Keratinocyte (primary cell): ENCODE results near the gene ADCY5. TPM values are rescaled to one million over a fixed set of nuclear protein-coding genes. Genes with fewer than 3 reads are reported as not detected.
A peak's percentile ranks its signal among the peaks of the same experiment; 100 is the strongest.

Source experiments
- DNase-seq: peaks from one replicate; pipeline ENCODE4 v3.0.0-alpha.2; 2011; ENCODE audit warnings: low read depth, missing footprints, low spot score
- FAIRE-seq: peaks from 2 replicates; lab custom pipeline; 2011; peaks lifted over from hg19 to GRCh38; lab: Jason Lieb, UNC
- H2AFZ ChIP-seq: 2 replicates; pipeline ENCODE4 v1.6.0; 2012; ENCODE audit warnings: low read length, control low read depth, inconsistent platforms; ENCODE audit not compliant: control insufficient read depth
- H3K27ac ChIP-seq: 2 replicates; pipeline ENCODE4 v1.5.1; 2011; ENCODE audit warnings: low read length; ENCODE audit not compliant: control insufficient read depth, insufficient read depth
- H3K27me3 ChIP-seq: 3 replicates; pipeline ENCODE4 v1.6.0; 2011; ENCODE audit warnings: low read length; ENCODE audit not compliant: control insufficient read depth, insufficient read depth; ENCODE audit errors: extremely low read depth
- H3K36me3 ChIP-seq, 2 experiments: 2 replicates in 1 of 2; 3 replicates in 1 of 2; pipeline ENCODE4 v1.5.1; 2011; ENCODE audit warnings: low read length in 2 of 2, mild to moderate bottlenecking in 1 of 2; ENCODE audit not compliant: control insufficient read depth in 2 of 2, insufficient read depth in 2 of 2; ENCODE audit errors: extremely low read depth in 1 of 2
- H3K4me1 ChIP-seq: 3 replicates; pipeline ENCODE4 v1.5.1; 2011; ENCODE audit warnings: low read length; ENCODE audit not compliant: control insufficient read depth, insufficient read depth; ENCODE audit errors: extremely low read depth
- H3K4me2 ChIP-seq: 3 replicates; pipeline ENCODE4 v1.6.0; 2011; ENCODE audit warnings: low read depth, low read length; ENCODE audit not compliant: control insufficient read depth, insufficient read depth; ENCODE audit errors: extremely low read depth
- H3K4me3 ChIP-seq, 3 experiments: fragments of 200-600 bp in 1 of 3; sonication (generic) in 1 of 3; 2 replicates in 2 of 3; 3 replicates in 1 of 3; pipeline ENCODE4 v1.5.1; 2011 to 2016; ENCODE audit warnings: low read length in 3 of 3, mild to moderate bottlenecking in 3 of 3, control low read depth in 2 of 3, inconsistent platforms in 1 of 3, low read depth in 1 of 3, mixed read lengths in 1 of 3, mixed run types in 1 of 3, moderate library complexity in 1 of 3; ENCODE audit not compliant: control insufficient read depth in 2 of 3, insufficient read depth in 2 of 3; ENCODE audit errors: extremely low read depth in 1 of 3
- H3K79me2 ChIP-seq: 2 replicates; pipeline ENCODE4 v1.6.0; 2012; ENCODE audit warnings: low read length; ENCODE audit not compliant: control insufficient read depth, insufficient read depth
- H3K9ac ChIP-seq: 3 replicates; pipeline ENCODE4 v1.6.0; 2011; ENCODE audit warnings: low read length; ENCODE audit not compliant: control insufficient read depth, insufficient read depth; ENCODE audit errors: extremely low read depth
- H3K9me1 ChIP-seq: 3 replicates; pipeline ENCODE4 v1.6.0; 2011; ENCODE audit warnings: low read length; ENCODE audit not compliant: control insufficient read depth, insufficient read depth; ENCODE audit errors: extremely low read depth
- H3K9me3 ChIP-seq: 2 replicates; pipeline ENCODE4 v1.5.1; 2012; ENCODE audit warnings: low read depth, low read length; ENCODE audit not compliant: control insufficient read depth
- H4K20me1 ChIP-seq: 3 replicates; pipeline ENCODE4 v1.6.0; 2011; ENCODE audit warnings: low read length; ENCODE audit not compliant: control insufficient read depth, insufficient read depth; ENCODE audit errors: extremely low read depth
- CTCF ChIP-seq, 3 experiments: IDR thresholded peaks in 1 of 3; conservative IDR thresholded peaks in 1 of 3; optimal IDR thresholded peaks in 1 of 3; 2 replicates in 2 of 3; 3 replicates in 1 of 3; pipeline versions ENCODE3 to v1.5.1; 2011; ENCODE audit warnings: low read length in 3 of 3, mild to moderate bottlenecking in 3 of 3, moderate library complexity in 2 of 3, control low read depth in 1 of 3, inconsistent platforms in 1 of 3; ENCODE audit not compliant: insufficient read depth in 2 of 3; ENCODE audit errors: extremely low read depth in 1 of 3
- EZH2 ChIP-seq: IDR thresholded peaks from one replicate; pipeline ENCODE4 v1.6.1; 2012; ENCODE audit warnings: inconsistent platforms, mild to moderate bottlenecking, low read length, moderate library complexity
- dilution Hi-C: fragments of 300-500 bp; cut with MboI; formaldehyde crosslinking; loops from one replicate; pipeline ENCODE4 v1.7.0; 2020; ENCODE audit warnings: low sequenced_read_pairs; ENCODE audit not compliant: extremely low pct_ligation_motif_present
- polyA plus RNA-seq, 5 experiments: library from polyadenylated mRNA; depleted of rRNA in 3 of 5; stranded (reverse) in 3 of 5; stranded (forward) in 1 of 5; unstranded in 1 of 5; fragments of >200 nt; gene quantifications; 1 replicate in 1 of 5; 2 replicates in 3 of 5; 3 replicates in 1 of 5; pipeline versions ENCODE4 v1.2.1 to v1.2.3, GENCODE V29; 2011 to 2012; ENCODE audit warnings: missing spikeins in 2 of 5, low read depth in 1 of 5, low replicate concordance in 1 of 5

ADCY5 gene
- polyA plus RNA-seq, 1 donor (not counting 4 experiments of a cell fraction or from before 2014, with no cell fraction given): not detected

DNA sequence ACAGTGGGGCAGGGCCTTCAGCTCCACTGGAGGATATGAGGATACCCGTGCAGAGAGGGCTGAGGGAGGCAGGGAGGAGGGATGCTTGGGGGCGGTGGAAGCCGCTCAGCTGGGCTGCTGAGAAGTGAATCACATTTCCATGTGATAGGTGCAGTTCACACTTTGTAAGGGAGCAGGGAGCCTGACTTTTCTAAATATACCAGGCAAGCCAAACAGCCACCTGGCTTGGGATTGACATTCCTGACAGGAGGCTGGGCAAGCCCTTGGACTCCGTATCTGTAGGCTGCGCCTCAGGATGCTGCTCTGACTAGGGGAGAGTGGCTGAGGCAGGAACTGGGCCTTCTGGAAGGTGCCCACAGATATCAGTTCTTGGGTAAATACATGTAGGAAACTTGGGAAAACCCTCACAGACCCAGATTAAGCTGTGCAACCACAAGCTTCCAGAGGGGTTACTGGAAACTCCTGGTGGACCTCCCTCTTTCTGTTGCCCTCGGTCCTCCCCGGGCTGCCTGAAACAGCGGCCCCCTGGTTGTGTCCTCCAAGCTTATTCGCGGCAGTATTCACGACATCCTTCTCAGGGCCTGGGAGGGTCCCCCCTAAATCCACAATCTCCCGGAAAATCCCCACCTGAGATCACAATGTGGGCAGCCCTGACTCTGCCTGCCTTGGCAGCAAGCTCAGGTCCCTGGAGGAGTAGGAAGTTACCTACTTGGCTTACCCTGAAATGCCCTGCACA is 33.0 kb upstream of the ADCY5 start:
- Histone ChIP-seq H3K27ac (no peak overlapping the region), H3K9me1 (no peaks in the 10 kb centered on the region), H3K4me3 (no peak overlapping the region), H3K4me2 (peak overlapping the region; percentile 22), H4K20me1 (no peaks in the 10 kb centered on the region), H3K9ac (no peak overlapping the region), H3K9me3 (no peaks in the 10 kb centered on the region), H3K27me3 (no peaks in the 10 kb centered on the region), H2AFZ (peak overlapping the region; percentile 1), H3K36me3 (no peaks in the 10 kb centered on the region), H3K4me1 (peaks cover 11% of the 10 kb centered on the region), H3K79me2 (no peaks in the 10 kb centered on the region)
- no peak for TF ChIP-seq EZH2
- TF ChIP-seq CTCF (optimal IDR thresholded peaks at IDR 0.05 in 1 of 3, IDR thresholded peaks at IDR 0.05 in 1 of 3, conservative IDR thresholded peaks at IDR 0.05 in 1 of 3; ENCODE audit: extremely low read depth in 1 of 3, insufficient read depth in 2 of 3, low read length in 3 of 3): no peak
- FAIRE-seq (no peak), DNase-seq (no peak)
- dilution Hi-C loops: no loop called here

GRCh38 chr3:123481071-123481470 is 32.2 kb upstream of the ADCY5 start:
- dilution Hi-C loops: no loop called here
- H3K36me3 ChIP-seq: no peaks in the 10 kb centered on the region
- no peak for TF ChIP-seq CTCF (optimal IDR thresholded peaks at IDR 0.05 in 1 of 3, IDR thresholded peaks at IDR 0.05 in 1 of 3, conservative IDR thresholded peaks at IDR 0.05 in 1 of 3; ENCODE audit: extremely low read depth in 1 of 3, insufficient read depth in 2 of 3, low read length in 3 of 3)
- no peak for TF ChIP-seq EZH2
- no peak overlapping the region for H2AFZ ChIP-seq
- no peak for FAIRE-seq
- no peaks in the 10 kb centered on the region for H3K27me3 ChIP-seq
- peaks cover 11% of the 10 kb centered on the region for H3K4me1 ChIP-seq
- no peaks in the 10 kb centered on the region for H3K9me1 ChIP-seq
- H3K27ac ChIP-seq: no peak overlapping the region
- H4K20me1 ChIP-seq: no peaks in the 10 kb centered on the region
- H3K9ac ChIP-seq: no peak overlapping the region
- H3K9me3 ChIP-seq: no peaks in the 10 kb centered on the region
- H3K4me2 ChIP-seq: peak overlapping the region; percentile 22
- no peak overlapping the region for H3K4me3 ChIP-seq
- no peak for DNase-seq
- H3K79me2 ChIP-seq: no peaks in the 10 kb centered on the region
